Skeletal muscle cell (primary cell): Measurements from ENCODE around the gene LIN7A.
"Not testable (repeated sequence)": the region's sequence is repeated elsewhere in the genome, so short reads cannot be mapped to it uniquely, and the experiment has no call there.

Experiments
- DNase-seq: peaks from one replicate; pipeline ENCODE4 v3.0.0-alpha.2; 2010; ENCODE audit warnings: low read depth
- H3K4me3 ChIP-seq: 2 replicates; pipeline ENCODE4 v1.5.1; 2011; ENCODE audit warnings: low read depth, mild to moderate bottlenecking, control low read depth, low read length, moderate library complexity

LIN7A gene

DNA sequence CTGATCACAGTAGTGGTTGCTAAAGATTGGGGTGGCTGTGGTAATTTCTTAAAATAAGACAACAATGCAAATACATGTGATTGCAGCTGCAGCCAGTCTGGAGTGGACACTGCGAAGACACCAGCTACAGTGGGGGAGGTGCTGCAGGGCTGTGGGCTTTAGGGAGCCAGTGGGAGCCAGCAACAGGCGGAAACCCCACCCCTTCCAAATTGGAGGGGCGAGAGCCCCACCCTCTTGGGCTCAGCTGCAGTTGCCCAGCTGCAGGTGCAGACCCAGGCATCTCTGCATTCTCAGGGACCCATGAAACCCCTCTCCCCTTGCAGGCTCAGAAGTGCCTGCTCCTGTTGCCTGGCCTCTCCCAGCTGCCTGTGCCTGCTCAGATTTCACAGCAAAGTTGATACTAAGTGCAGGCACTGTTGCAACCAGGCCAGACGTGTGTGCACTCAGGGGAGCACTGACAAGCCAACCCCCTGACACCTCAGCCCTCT, 116.2 kb downstream of the LIN7A start:
- no peak overlapping the region for H3K4me3 ChIP-seq
- no peak for DNase-seq

DNA sequence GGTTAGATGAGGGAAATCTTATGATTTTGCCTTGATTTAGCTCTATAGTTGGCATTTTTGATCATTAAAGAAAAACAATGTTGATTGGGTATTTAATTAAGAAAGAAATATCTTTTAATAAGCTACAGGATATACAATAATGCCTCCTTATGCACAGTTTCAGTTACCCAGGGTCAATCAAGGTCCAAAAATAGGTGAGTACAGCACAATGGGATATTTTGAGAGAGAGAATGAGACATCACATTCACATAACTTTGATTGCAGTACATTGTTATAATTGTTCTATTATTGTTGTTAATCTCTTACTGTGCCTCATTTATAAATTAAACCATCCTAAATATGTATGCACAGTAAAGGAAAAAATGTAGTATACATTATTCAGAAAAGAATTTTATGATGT, 118.9 kb downstream of the LIN7A start:
- no peak for DNase-seq
- H3K4me3 ChIP-seq, result no peak overlapping the region

DNA sequence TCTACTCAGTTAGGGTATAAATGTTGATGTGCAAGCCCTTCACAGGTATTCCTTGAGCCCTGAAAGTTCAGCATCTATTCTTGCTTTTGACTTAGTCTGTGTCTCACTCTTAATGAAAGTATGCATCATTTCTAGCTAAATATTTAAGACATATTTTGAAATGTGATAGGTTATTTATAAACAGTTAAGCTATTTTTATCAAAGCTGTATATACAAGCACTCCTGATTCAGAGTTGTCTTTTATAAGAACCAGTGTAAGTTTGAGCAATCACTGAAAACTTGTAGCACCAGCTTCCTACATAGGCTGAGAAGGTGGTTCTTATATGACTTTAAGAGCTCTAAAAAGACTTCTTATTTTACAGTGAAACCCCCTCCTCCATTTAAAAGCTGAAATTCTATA, 122.4 kb downstream of the LIN7A start:
- no peak overlapping the region for H3K4me3 ChIP-seq
- DNase-seq, result no peak

DNA sequence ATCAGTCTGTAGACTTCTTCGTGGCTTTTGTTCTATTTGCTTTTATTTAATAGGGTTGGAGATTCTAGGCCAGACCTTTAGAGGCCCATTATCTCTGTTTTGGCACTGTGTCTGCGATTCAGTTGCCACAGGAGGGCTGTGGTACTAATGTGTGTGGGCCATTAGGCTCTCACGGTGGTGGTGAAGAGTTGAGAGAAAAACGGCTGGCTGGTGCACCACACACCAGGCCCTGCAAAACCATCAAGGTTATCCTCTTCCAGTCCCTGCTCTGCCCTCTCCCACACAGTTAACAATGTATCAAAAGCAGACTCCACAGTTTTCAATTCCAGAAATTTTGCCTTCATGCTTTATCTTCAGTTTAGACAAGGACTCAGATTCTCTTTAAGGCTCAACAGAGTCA, 123.3 kb downstream of the LIN7A start:
- no peak overlapping the region for H3K4me3 ChIP-seq
- no peak for DNase-seq

DNA sequence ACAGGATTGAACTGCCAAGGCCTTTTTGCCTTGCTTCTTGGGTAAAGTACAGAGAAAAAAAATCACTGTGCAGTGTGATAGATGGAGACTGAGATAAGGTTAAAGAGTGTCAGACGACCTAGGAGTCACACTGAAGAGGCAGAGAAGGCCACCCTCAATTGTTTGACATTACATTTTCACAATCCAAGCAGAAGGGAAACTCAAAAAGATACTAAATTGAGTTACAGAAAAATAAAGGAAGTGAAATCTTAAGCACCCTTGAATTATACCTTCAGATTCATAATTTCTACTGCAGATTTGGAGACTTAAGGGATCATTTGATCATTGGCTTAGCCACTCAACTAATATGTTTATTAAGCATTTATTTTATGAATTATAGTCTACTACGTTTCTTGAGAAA, 123.9 kb downstream of the LIN7A start:
- no peak overlapping the region for H3K4me3 ChIP-seq
- no peak for DNase-seq

DNA sequence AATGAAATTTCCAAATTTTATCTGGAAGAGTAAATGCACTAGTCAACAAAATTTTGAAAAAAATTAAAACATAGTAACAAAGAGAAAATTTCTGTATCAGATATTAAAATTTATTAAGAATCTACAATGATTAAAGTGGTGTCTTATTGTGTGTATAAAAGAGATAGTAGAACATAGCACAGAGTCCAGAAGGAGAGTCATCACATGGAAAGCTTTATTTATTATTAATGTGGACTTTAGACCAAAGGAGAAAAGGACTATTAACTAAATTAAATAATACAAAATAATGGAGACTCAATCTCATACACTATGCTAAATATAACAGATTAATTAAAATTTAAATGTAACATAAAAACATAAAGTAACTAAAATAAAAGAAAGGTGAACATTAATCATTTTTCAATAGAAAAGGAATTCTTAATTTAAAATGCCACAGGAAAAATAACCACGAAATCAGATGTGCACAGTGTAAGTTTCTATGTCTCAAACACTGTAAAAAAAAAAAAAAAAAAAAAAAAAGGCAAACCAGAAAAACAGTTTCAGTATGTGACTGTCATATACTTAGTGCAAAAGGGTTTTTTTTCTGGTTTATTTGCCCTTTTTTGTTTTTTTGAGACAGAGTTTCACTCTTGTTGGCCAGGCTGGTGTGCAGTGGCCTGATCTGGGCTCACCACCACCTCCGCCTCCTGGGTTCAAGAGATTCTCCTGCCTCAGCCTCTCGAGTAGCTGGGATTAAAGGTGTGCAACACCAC, 125.6 kb downstream of the LIN7A start:
- DNase-seq, result no peak
- H3K4me3 ChIP-seq, result no peak overlapping the region

DNA sequence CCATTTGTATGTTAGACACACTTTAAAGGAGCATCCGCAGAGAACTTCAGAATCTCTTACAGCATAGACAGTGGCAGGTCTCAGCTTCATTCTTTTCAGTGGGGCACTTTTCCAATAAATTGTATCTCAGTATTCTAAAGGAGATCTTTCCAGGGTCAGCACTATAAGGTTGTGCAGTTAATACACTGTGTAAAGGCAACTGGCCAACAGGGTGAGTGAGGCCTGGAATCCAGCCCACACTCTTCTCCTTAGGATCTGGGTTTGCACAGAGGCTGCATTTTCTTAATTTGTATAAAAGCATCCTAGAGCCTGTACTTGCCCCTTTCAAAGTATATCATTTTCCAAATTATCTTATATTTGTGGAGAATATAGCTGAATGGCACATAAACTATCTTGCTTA, 126.9 kb downstream of the LIN7A start:
- no peak overlapping the region for H3K4me3 ChIP-seq
- no peak for DNase-seq

DNA sequence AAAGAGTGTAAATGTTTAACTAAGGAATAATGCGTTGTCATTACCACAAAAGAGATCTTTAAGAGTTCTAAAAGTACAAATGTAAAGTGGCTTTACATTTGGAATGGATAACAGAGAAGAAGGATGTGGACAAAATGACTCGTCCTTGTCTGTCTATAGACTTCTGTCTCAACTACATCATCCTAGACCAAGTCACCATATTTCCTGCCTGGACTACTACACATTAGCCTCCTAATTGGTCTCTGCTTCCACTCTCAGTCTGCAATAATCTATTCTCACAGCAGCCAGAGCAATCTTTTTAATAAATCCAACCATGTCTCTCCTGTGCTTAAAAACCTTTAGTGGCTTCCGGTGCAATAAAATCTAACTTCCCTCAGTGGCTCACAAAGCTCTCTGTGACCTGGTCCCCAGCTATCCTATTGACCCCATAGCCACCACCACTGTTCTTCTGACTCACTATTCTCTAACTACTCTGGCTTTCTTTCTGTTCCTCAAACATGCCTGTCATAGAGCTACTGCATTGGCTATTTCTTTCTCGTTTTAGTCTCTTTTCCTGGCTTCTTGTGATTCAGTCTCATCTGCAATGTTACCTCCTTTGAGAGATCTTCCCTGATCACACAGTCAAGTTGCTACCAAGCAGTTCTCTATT, 130.0 kb downstream of the LIN7A start:
- no peak overlapping the region for H3K4me3 ChIP-seq
- no peak for DNase-seq

DNA sequence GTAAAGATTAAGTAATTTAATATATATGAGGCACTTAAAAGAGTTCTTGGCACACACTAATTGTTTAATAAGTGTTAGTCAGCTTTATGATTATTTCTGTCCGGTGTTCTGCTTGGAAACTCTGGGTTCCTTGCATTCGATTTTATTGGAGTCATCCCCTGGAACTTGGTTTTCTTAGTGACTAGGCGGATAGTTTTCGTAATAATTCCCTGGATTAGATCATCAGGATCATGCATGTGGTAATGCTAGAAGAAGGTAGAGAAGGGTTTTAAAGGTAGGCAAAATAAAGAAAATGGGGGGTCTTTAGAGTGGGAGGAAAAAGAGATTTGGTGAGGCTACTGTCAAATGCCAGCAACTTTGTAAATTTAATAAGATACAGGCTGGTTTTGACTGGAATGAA, 132.6 kb downstream of the LIN7A start:
- H3K4me3 ChIP-seq, result no peak overlapping the region
- no peak for DNase-seq

DNA sequence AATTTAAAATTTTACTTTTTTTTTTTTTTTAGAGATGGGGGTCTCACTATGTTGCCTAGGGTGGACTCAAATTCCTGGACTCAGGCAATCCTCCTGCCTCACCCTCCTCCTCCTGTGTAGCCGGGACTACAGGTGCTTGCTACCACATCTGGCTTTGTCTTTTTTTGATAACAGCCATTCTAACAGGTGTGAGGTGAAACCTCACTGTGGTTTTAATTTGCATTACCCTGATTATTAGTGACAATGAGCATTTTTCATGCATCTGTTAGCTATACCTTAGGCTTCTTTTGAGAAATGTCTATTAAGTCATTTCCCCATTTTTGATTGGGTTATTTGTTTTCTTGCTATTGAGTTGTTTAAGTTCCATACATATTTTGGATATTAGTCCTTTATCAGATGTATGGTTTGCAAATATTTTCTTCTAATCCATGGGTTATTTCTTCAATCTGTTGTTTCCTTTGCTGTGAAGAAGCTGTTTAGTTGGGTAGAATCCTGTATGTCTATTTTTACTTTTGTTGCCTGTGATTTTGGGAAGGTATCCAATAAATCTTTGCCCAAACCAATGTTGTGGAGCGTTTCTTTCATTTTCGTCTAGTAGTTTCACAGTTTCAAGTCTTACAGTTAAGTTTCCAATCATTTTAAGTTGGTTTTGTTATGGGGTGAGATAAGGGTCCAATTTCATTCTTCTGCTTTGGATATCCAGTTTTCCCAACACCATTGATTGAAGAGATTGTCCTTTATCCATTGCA, 134.9 kb downstream of the LIN7A start:
- no peak overlapping the region for H3K4me3 ChIP-seq
- DNase-seq, result no peak

DNA sequence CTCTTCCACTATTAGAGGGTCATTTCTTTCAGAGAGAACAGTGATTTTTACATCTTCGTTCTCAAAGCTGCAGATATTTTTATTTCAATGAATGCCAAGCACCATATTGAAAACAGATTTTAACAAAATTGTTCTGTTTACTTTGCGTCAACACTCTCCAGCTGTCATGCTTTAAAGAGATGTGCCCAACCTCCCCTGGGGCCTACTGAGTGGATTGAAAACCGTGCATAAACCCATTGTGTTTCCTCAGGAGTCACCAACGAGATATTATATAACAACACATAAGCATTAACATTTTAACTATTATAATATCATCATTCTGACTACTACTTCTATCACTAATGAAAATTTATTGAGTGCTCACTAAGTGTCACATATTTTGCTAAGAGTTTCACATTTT, 139.5 kb downstream of the LIN7A start:
- DNase-seq, result no peak
- H3K4me3 ChIP-seq, result no peak overlapping the region

DNA sequence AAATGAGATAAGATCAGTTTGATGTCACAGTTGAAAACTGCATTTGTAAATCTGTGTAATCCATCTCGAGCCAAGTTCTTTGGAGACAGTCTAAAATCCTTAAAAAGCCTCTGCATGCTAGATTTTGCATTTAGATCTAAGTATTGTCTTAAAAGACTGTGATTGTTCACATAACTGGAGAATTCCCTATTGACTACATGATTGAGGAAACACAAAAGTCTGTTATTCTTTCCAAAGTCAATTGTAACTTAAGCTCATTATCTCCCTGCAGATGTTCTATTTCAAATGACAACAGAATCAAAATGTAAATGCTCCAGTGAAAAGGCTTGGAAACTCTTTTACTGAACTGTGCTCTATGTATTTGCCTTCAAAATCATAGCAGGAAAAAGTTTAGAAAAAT, 143.2 kb downstream of the LIN7A start:
- no peak for DNase-seq
- H3K4me3 ChIP-seq, result no peak overlapping the region

DNA sequence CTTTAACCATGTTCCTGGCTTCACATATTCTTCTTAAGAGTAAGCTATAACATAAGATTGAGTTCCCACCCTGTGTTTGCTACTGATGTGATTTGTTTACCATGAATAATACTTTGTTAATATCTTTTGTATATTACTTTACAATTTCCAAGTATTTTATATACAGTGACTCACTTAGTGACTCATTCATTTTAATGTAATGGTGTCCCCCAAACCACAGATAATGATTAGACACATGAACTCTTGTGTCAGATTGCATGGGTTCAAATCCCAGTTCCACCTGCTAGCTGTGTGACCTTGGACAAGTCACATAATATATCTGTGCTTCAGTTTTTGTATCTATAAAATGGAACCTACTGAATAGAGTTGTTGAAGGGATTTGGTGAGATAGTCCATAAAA, 144.9 kb downstream of the LIN7A start:
- H3K4me3 ChIP-seq, result no peak overlapping the region
- DNase-seq, result no peak

DNA sequence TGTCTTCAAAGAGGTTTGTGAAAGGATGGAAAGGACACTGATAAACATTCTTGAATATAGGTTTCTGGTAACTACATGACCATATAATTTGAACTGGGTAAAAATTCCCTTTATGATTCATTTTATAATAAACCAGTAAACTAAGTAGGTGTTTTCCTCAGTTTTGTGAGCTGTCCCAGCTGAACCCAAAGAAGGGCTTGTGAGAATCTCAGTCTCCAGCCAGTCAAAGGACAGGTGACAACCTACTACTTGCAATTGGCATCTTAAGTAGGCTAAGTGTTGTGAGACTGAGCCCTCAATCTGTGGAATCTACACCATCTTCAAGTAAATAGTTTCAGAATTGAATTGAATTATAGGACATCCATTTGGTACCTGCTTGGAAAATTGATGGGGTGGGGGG, 145.9 kb downstream of the LIN7A start:
- H3K4me3 ChIP-seq, result no peak overlapping the region
- no peak for DNase-seq

DNA sequence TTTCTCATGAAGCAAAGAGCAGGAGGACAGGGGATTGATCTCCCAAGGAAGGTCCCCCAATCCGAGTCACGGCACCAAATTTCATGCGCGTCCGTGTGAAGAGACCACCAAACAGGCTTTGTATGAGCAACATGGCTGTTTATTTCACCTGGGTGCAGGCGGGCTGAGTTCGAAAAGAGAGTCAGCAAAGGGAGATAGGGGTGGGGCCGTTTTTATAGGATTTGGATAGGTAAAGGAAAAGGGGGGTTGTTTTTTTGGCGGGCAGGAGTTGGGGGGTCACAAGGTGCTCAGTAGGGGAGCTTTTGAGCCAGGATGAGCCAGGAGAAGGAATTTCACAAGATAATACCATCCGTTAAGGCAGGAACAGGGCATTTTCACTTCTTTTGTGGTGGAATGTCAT, 149.3 kb downstream of the LIN7A start:
- not testable (repeated sequence) for H3K4me3 ChIP-seq, DNase-seq

DNA sequence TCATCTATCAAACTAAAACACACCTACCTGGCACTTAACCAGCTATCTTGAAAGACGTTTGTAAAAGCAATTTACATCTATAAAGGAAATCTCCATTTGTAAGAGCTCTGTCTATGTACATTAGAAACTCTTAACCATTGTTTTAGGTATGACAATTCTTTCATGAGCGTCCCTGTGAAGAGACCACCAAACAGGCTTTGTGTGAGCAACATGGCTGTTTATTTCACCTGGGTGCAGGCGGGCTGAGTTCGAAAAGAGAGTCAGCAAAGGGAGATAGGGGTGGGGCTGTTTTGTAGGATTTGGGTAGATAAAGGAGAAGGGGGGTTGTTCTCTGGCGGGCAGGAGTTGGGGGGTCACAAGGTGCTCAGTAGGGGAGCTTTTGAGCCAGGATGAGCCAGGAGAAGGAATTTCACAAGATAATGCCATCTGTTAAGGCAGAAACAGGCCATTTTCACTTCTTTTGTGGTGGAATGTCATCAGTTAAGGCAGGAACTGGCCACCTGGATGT, 154.7 kb downstream of the LIN7A start:
- H3K4me3 ChIP-seq, DNase-seq: not testable (repeated sequence)

DNA sequence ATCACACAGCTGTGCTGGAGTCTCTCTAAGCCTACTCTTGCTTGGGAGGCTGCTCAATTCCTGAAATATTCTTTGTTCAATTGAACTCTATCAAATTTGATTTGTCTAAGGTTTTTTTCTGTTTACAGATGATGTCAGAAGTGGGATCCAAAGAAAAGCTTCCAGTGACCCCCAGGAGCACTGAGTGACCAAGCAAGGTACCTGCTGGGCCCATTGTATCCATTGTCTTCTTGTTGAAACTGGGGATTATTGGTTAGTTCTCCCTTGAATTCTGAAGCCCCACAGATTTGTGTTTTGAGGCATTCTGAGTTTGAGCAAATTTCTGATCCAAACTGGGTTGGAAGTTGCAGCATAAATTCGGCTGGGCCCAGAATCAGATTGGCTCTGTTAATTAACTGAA, 156.4 kb downstream of the LIN7A start:
- DNase-seq, result no peak
- no peak overlapping the region for H3K4me3 ChIP-seq

DNA sequence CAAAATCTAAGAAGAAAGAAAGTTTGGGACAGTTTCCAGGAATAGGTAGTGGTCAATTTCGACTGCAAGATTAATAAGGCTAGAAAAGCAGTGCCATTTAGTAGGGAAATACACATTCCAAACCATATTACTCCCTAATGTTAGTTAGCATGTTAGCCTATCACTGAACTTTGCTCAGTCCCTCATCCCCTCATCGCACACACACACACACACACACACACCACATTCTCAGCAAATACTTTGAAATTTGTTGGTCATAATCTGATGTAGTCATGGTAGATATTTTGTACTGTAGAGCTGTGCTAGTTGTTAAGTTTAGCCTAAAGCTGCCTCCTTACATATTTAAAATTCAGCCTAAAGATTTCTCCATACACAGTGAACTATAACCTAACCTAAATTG, 157.0 kb downstream of the LIN7A start:
- no peak for DNase-seq
- no peak overlapping the region for H3K4me3 ChIP-seq

DNA sequence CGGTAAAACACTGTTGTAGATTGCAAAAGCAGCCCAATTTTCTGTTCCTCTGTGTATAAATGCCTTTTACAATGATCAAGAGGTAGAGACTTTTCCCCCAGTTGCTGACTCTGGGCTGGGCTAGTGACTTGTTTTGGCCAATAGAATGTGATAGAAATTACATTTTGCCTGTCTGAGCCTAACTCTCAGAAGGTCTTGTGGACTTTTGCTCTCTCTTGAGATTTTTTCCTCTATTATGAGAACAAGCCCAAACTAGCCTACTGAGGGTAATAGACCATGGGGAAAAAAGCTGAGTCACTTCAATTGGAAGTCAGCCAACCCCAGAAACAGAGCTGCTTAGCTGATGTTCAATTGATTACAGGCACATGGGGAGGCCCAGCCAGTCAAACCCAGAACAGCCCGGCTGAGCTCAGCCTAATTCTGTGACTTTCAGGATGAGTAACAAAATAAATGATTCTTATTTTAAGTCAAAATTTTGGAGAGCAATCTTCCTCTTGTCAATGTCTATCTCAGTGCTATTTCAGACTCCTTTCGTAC, 159.7 kb downstream of the LIN7A start:
- DNase-seq, result peak; percentile 95
- no peak overlapping the region for H3K4me3 ChIP-seq

DNA sequence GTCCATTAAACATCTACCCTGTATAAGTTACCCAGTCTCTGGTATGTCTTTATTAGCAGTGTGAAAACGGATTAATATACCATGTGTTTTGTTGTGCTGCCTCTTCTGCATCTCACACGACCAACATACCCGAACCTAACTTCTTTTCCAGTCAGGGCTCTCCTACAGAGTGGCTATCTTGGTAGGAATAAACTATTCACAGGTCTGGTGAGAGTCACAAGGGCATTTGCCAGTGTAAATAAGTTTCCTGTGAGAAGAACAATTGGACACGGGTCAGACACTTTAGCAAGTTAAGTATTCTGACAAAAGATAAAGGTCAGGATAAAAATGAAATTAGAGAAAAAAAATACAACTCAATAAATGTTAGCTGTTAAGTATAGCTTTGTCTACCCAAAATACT, 160.1 kb downstream of the LIN7A start:
- H3K4me3 ChIP-seq, result no peak overlapping the region
- DNase-seq, result no peak
